ENCODE data around the gene CNTN3. TPM values are rescaled to one million over a fixed set of nuclear protein-coding genes. Genes with fewer than 3 reads are reported as not detected.

Gene CNTN3
- total RNA-seq, 1 experiment from 2014 or later: not detected

DNA sequence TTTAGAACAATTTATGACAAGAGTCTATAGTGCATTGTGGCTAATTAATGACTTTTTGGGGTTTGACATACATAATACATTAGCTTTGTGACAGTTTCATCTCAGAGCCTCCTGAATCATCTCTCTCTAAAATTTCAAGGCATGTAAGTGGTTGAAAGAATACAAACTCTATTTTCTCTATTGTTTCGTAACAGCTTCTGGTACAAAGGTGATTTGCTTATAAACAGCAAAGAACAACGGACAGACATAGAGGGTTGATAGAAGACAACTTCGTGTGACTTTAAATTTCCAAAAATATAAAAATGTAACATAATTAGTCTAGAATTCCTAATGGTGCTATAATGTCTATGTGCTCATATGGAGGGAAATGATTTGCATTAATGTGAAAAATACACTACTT is 21.3 kb downstream of the CNTN3 start:
- TF ChIP-seq, protein P1, sequence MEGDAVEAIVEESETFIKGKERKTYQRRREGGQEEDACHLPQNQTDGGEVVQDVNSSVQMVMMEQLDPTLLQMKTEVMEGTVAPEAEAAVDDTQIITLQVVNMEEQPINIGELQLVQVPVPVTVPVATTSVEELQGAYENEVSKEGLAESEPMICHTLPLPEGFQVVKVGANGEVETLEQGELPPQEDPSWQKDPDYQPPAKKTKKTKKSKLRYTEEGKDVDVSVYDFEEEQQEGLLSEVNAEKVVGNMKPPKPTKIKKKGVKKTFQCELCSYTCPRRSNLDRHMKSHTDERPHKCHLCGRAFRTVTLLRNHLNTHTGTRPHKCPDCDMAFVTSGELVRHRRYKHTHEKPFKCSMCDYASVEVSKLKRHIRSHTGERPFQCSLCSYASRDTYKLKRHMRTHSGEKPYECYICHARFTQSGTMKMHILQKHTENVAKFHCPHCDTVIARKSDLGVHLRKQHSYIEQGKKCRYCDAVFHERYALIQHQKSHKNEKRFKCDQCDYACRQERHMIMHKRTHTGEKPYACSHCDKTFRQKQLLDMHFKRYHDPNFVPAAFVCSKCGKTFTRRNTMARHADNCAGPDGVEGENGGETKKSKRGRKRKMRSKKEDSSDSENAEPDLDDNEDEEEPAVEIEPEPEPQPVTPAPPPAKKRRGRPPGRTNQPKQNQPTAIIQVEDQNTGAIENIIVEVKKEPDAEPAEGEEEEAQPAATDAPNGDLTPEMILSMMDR (conservative IDR thresholded peaks at IDR 0.05; ENCODE audit: low read depth, low read length): no peak
- TF ChIP-seq EZH2 (IDR thresholded peaks at IDR 0.05; ENCODE audit: low read length, unreplicated experiment): no peak
- no peak for TF ChIP-seq EZH2phosphoT487 (IDR thresholded peaks at IDR 0.05; ENCODE audit: borderline replicate concordance, low read length)
- no peak overlapping the region for H3K4me2 ChIP-seq (ENCODE audit: low read length)
- no TSS peak for BruUV-seq (replicated peaks)
- H3K4me1 ChIP-seq (ENCODE audit: insufficient read depth, low read length): no peaks in the 10 kb centered on the region
- H3K36me3 ChIP-seq (ENCODE audit: low read depth, low read length): no peaks in the 10 kb centered on the region
- POLR2A ChIA-PET (ENCODE audit: unreplicated experiment): no interaction called here
- DNase-seq (no peak), ATAC-seq (no peak)
- peaks cover 12% of the 10 kb centered on the region; the same call in 1 of the 2 replicates for H3K9me3 ChIP-seq (ENCODE audit: low read length)
- H3K27ac ChIP-seq (ENCODE audit: low read length): no peak overlapping the region
- no peak overlapping the region for H3K9ac ChIP-seq (ENCODE audit: low read length)
- H3K9me2 ChIP-seq (replicated peaks; ENCODE audit: low read length): no peaks in the 10 kb centered on the region
- no peak overlapping the region for H3K4me3 ChIP-seq (ENCODE audit: low read length)
- H2AFZ ChIP-seq (ENCODE audit: low read length): no peak overlapping the region
- H4K20me1 ChIP-seq (ENCODE audit: low read length): no peaks in the 10 kb centered on the region
- no peaks in the 10 kb centered on the region for H3F3A ChIP-seq (ENCODE audit: low read length, unreplicated experiment)
- no peaks in the 10 kb centered on the region for H3K27me3 ChIP-seq (ENCODE audit: low read length)
- intact Hi-C loops (cut with micrococcal nuclease): no loop called here
- CTCF ChIA-PET: no interaction called here
- no peaks in the 10 kb centered on the region for H3K79me2 ChIP-seq (ENCODE audit: low read length)

DNA sequence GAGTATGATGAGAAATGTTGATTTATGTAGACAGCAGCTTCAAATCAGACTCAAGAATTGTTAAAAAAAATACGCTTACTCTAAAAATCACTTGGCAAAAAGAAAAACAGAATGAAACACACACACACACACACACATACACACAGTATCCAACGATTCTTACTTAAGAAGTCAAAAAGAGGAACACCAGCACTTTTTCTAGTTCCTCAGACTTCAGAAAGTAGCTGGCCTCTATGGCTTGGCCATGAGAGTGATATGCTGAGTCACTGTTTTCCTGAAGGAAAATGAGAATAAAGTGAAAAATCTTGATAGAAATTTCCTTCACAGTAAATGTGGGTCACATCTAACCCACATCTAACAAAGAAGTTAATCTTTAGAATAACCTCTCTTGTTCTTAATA is 22.1 kb downstream of the CNTN3 start:
- ChIA-PET CTCF (no interaction called here), POLR2A (ENCODE audit: unreplicated experiment) (no interaction called here)
- no TSS peak for BruUV-seq (replicated peaks)
- no peaks in the 10 kb centered on the region for H3K4me1 ChIP-seq (ENCODE audit: insufficient read depth, low read length)
- peaks cover 8% of the 10 kb centered on the region; the same call in 1 of the 2 replicates for H3K9me3 ChIP-seq (ENCODE audit: low read length)
- DNase-seq: no peak
- H3K9me2 ChIP-seq (replicated peaks; ENCODE audit: low read length): no peaks in the 10 kb centered on the region
- no peak for TF ChIP-seq EZH2 (IDR thresholded peaks at IDR 0.05; ENCODE audit: low read length, unreplicated experiment)
- TF ChIP-seq EZH2phosphoT487 (IDR thresholded peaks at IDR 0.05; ENCODE audit: borderline replicate concordance, low read length): no peak
- TF ChIP-seq, protein P1 (conservative IDR thresholded peaks at IDR 0.05; ENCODE audit: low read depth, low read length): no peak
- no peak for ATAC-seq
- intact Hi-C loops (cut with micrococcal nuclease): no loop called here
- H3K4me2 ChIP-seq (ENCODE audit: low read length): no peak overlapping the region
- no peaks in the 10 kb centered on the region for H3F3A ChIP-seq (ENCODE audit: low read length, unreplicated experiment)
- no peak overlapping the region for H3K9ac ChIP-seq (ENCODE audit: low read length)
- no peak overlapping the region for H3K4me3 ChIP-seq (ENCODE audit: low read length)
- H3K79me2 ChIP-seq (ENCODE audit: low read length): no peaks in the 10 kb centered on the region
- no peaks in the 10 kb centered on the region for H3K36me3 ChIP-seq (ENCODE audit: low read depth, low read length)
- H2AFZ ChIP-seq (ENCODE audit: low read length): no peak overlapping the region
- no peaks in the 10 kb centered on the region for H4K20me1 ChIP-seq (ENCODE audit: low read length)
- H3K27me3 ChIP-seq (ENCODE audit: low read length): no peaks in the 10 kb centered on the region
- no peak overlapping the region for H3K27ac ChIP-seq (ENCODE audit: low read length)

DNA sequence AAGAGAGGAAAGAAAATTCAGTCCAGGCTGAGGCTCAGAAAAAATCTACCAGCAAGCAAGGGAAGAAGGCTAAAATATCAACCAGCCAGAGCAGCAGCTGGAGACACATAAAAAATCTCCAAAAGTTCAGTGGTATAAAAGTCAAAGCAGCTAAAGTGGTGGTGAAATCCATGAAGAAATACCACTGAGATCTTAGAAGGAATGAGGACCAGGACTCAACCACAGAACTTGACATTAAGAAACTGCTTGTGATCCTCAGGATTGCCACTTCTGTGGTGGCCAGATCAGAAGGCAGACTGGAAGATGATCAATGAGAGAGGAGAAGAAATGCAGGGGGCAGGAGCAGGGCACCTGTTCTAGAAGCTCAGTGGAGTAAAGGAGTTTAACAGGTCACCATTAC is 22.5 kb downstream of the CNTN3 start:
- no peak for DNase-seq
- Histone ChIP-seq H3F3A (ENCODE audit: low read length, unreplicated experiment) (no peaks in the 10 kb centered on the region), H3K9me2 (replicated peaks; ENCODE audit: low read length) (no peaks in the 10 kb centered on the region), H3K27me3 (ENCODE audit: low read length) (no peaks in the 10 kb centered on the region), H3K79me2 (ENCODE audit: low read length) (no peaks in the 10 kb centered on the region), H3K4me3 (ENCODE audit: low read length) (no peak overlapping the region), H2AFZ (ENCODE audit: low read length) (no peak overlapping the region), H3K36me3 (ENCODE audit: low read depth, low read length) (no peaks in the 10 kb centered on the region), H3K9ac (ENCODE audit: low read length) (no peak overlapping the region), H3K4me1 (ENCODE audit: insufficient read depth, low read length) (no peaks in the 10 kb centered on the region), H3K4me2 (ENCODE audit: low read length) (no peak overlapping the region), H4K20me1 (ENCODE audit: low read length) (no peaks in the 10 kb centered on the region), H3K27ac (ENCODE audit: low read length) (no peak overlapping the region), H3K9me3 (ENCODE audit: low read length) (0 out of 2 replicates have a peak, but pooled peaks cover 5% of the 10 kb centered on the region)
- no peak for TF ChIP-seq EZH2phosphoT487 (IDR thresholded peaks at IDR 0.05; ENCODE audit: borderline replicate concordance, low read length)
- TF ChIP-seq, protein P1 (conservative IDR thresholded peaks at IDR 0.05; ENCODE audit: low read depth, low read length): no peak
- TF ChIP-seq EZH2 (IDR thresholded peaks at IDR 0.05; ENCODE audit: low read length, unreplicated experiment): no peak
- ChIA-PET POLR2A (ENCODE audit: unreplicated experiment) (no interaction called here), CTCF (no interaction called here)
- BruUV-seq (replicated peaks): no TSS peak
- ATAC-seq: no peak
- intact Hi-C loops (cut with micrococcal nuclease): no loop called here

Measured in PC-3 (cell line).